SU-DHL-6 (cell line): ENCODE results near the gene SPACA1.

Experiments used
- CTCF ChIP-seq: fragments of 200-600 bp; sonication (generic); IDR thresholded peaks from one replicate; pipeline ENCODE4 v1.5.1; 2017; ENCODE audit warnings: antibody characterized with exemption, mild to moderate bottlenecking, low read length, moderate library complexity; ENCODE audit not compliant: insufficient read depth, poor library complexity, severe bottlenecking
- EZH2phosphoT487 ChIP-seq: fragments of 200-600 bp; sonication (generic), shearing (Covaris generic); conservative IDR thresholded peaks from 2 replicates; pipeline ENCODE4 v1.6.1; 2018; ENCODE audit warnings: mild to moderate bottlenecking, antibody characterized with exemption, low read length, moderate library complexity, mixed read lengths

- TF ChIP-seq EZH2phosphoT487 (no peak), CTCF (no peak)
Observed at GRCh38 chr6:88062376-88062775, 14.7 kb downstream of the SPACA1 start.
